Right lung (tissue), 5 donors: ENCODE results near the gene JCHAIN. TPM values are rescaled to one million over a fixed set of nuclear protein-coding genes. Genes with fewer than 3 reads are reported as not detected.

Source experiments
- polyA plus RNA-seq, 5 donors: library from polyadenylated mRNA; unstranded; fragments of 120-200 nt; gene quantifications; one replicate each; pipeline versions ENCODE4 v1.2.1 to v1.2.3, GENCODE V29; 2013; ENCODE audit warnings: inconsistent platforms in 1 of 5, low replicate concordance in 1 of 5; ENCODE audit not compliant: insufficient read length in 5 of 5, insufficient read depth in 1 of 5

JCHAIN gene
- polyA plus RNA-seq, 5 donors: 1.9 to 4.1 (median 2.2) TPM

Other genes with a start within 250 kb of the JCHAIN start
- not detected for gene MUC7, start 194.3 kb downstream of the JCHAIN start, polyA plus RNA-seq
- under 1 TPM in 2 of 5 donors, not detected in 3; 0.49 to 0.58 TPM for gene AMTN, start 147.9 kb downstream of the JCHAIN start, polyA plus RNA-seq
- not detected for gene AMBN, start 74.3 kb downstream of the JCHAIN start, polyA plus RNA-seq
- under 1 TPM; 0.14 to 0.84 (median 0.42) TPM for gene ENAM, start 37.8 kb downstream of the JCHAIN start, polyA plus RNA-seq
- gene UTP3, start 22.0 kb upstream of the JCHAIN start, polyA plus RNA-seq: 10 to 100 TPM; 27.9 to 37.2 (median 34.8) TPM
- gene RUFY3, start 55.5 kb upstream of the JCHAIN start, polyA plus RNA-seq: 100 to 1,000 TPM; 104 to 151 (median 137) TPM
- gene GRSF1, start 173.4 kb upstream of the JCHAIN start, polyA plus RNA-seq: 100 to 1,000 TPM; 122 to 138 (median 133) TPM
- gene MOB1B, start 235.9 kb upstream of the JCHAIN start, polyA plus RNA-seq: 10 to 100 TPM; 31.2 to 53.5 (median 45.5) TPM